ENCODE measurements around the gene ASB3.
A peak's percentile ranks its signal among the peaks of the same experiment; 100 is the strongest.

The ASB3 gene

GRCh38 chr2:53655256-53655655 lies 131.5 kb downstream of the ASB3 start:
- no peak for DNase-seq (ENCODE audit: low read depth, low spot score)

GRCh38 chr2:53654396-53654795 lies 132.4 kb downstream of the ASB3 start:
- no peak for DNase-seq (ENCODE audit: low read depth, low spot score)

GRCh38 chr2:53652131-53652530 lies 134.6 kb downstream of the ASB3 start:
- DNase-seq (ENCODE audit: low read depth, low spot score): no peak

GRCh38 chr2:53646788-53647187 lies 140.0 kb downstream of the ASB3 start:
- peak; percentile 24 for DNase-seq (ENCODE audit: low read depth, low spot score)

- DNase-seq (ENCODE audit: low read depth, low spot score): no peak
These were observed 145.5 kb downstream of the ASB3 start for GRCh38 chr2:53641290-53641689.

GRCh38 chr2:53640466-53640865 lies 146.3 kb downstream of the ASB3 start:
- DNase-seq (ENCODE audit: low read depth, low spot score): no peak

GRCh38 chr2:53636596-53636995 lies 150.2 kb downstream of the ASB3 start:
- no peak for DNase-seq (ENCODE audit: low read depth, low spot score)

- DNase-seq (ENCODE audit: low read depth, low spot score): no peak
These were observed 150.6 kb downstream of the ASB3 start for GRCh38 chr2:53636109-53636508.

GRCh38 chr2:53635694-53636093 lies 151.1 kb downstream of the ASB3 start:
- DNase-seq (ENCODE audit: low read depth, low spot score): no peak

GRCh38 chr2:53633441-53633840 lies 153.3 kb downstream of the ASB3 start:
- no peak for DNase-seq (ENCODE audit: low read depth, low spot score)

- no peak for DNase-seq (ENCODE audit: low read depth, low spot score)
These were observed 154.0 kb downstream of the ASB3 start for GRCh38 chr2:53632714-53633113.

- no peak for DNase-seq (ENCODE audit: low read depth, low spot score)
These were observed 154.7 kb downstream of the ASB3 start for GRCh38 chr2:53632126-53632460.

- no peak for DNase-seq (ENCODE audit: low read depth, low spot score)
These were observed 155.2 kb downstream of the ASB3 start for GRCh38 chr2:53631313-53632125.

- DNase-seq (ENCODE audit: low read depth, low spot score): no peak
These were observed 156.6 kb downstream of the ASB3 start for GRCh38 chr2:53630026-53630606.

- no peak for DNase-seq (ENCODE audit: low read depth, low spot score)
These were observed 157.3 kb downstream of the ASB3 start for GRCh38 chr2:53629501-53629900.

GRCh38 chr2:53629001-53629400 lies 157.8 kb downstream of the ASB3 start:
- DNase-seq (ENCODE audit: low read depth, low spot score): no peak

GRCh38 chr2:53622141-53622540 lies 164.6 kb downstream of the ASB3 start:
- DNase-seq (ENCODE audit: low read depth, low spot score): no peak

- no peak for DNase-seq (ENCODE audit: low read depth, low spot score)
These were observed 165.8 kb downstream of the ASB3 start for GRCh38 chr2:53620981-53621380.

All from ELF-1 (cell line).